ENCODE results near the gene PDGFB.

- TF ChIP-seq HDGF (IDR thresholded peaks at IDR 0.05; ENCODE audit: borderline replicate concordance) (no peak), FOXK2 (IDR thresholded peaks at IDR 0.05) (no peak)
Observed at GRCh38 chr22:39183991-39184585, 60.7 kb downstream of the PDGFB start.
